Esophagus muscularis mucosa (tissue), 4 donors: ENCODE measurements around the gene ASAP3. TPM values are rescaled to one million over a fixed set of nuclear protein-coding genes. Genes with fewer than 3 reads are reported as not detected.

ENCODE experiments used
- DNase-seq: peaks from one replicate; pipeline ENCODE4 v3.0.0-alpha.2; 2017; ENCODE audit errors: extremely low spot score
- H3K27ac ChIP-seq, 4 donors: fragments of 200-600 bp; sonication (generic); replicated peaks in 1 of 4; 1 replicate in 3 of 4; 2 replicates in 1 of 4; pipeline ENCODE4 v1.5.1; 2016 to 2019; ENCODE audit warnings: mild to moderate bottlenecking in 1 of 4
- H3K27me3 ChIP-seq, 4 donors: fragments of 200-600 bp; sonication (generic); one replicate each; pipeline versions ENCODE4 v1.5.1 to v1.6.0; 2016 to 2019
- H3K36me3 ChIP-seq, 4 donors: fragments of 200-600 bp; sonication (generic); one replicate each; pipeline ENCODE4 v1.5.1; 2016 to 2019
- H3K4me1 ChIP-seq, 4 donors: fragments of 200-600 bp; sonication (generic); one replicate each; pipeline ENCODE4 v1.5.1; 2016 to 2019
- H3K4me3 ChIP-seq, 4 donors: fragments of 200-600 bp; sonication (generic); 1 replicate in 2 of 4; 2 replicates in 2 of 4; pipeline ENCODE4 v1.5.1; 2016 to 2019; ENCODE audit warnings: mild to moderate bottlenecking in 4 of 4, moderate library complexity in 1 of 4
- H3K9me3 ChIP-seq, 4 donors: fragments of 200-600 bp; sonication (generic); 1 replicate in 3 of 4; 2 replicates in 1 of 4; pipeline ENCODE4 v1.5.1; 2016 to 2019
- EP300 ChIP-seq: sonication (generic); formaldehyde crosslinking; IDR thresholded peaks from one replicate; pipeline ENCODE4 v1.6.1; 2017; ENCODE audit warnings: antibody characterized with exemption
- POLR2A ChIP-seq: fragments of 450-650 bp; IDR thresholded peaks from one replicate; pipeline ENCODE4 v1.6.1; 2017; ENCODE audit warnings: antibody characterized with exemption, moderate library complexity, mild to moderate bottlenecking, low read depth
- POLR2AphosphoS5 ChIP-seq, 2 donors: sonication (generic); formaldehyde crosslinking; IDR thresholded peaks; one replicate each; pipeline ENCODE4 v1.6.1; 2017; ENCODE audit warnings: antibody characterized with exemption in 2 of 2
- WGBS: methylation state at CpG from one replicate; pipeline ENCODE4 v1.1.5; 2018; 5-methylcytosine and 5-hydroxymethylcytosine counted together
- intact Hi-C: fragments of 100-400 bp; cut with DNase I; formaldehyde crosslinking; loops from one replicate; pipeline ENCODE4 v1.15.1; 2023
- total RNA-seq, 4 donors: library from RNA; depleted of rRNA; stranded (reverse); fragments of >200 nt; gene quantifications; one replicate each; pipeline versions ENCODE4 v1.1.0 to v1.2.1, GENCODE V29; 2016
- TF ChIP-seq, protein P1 (sequence below), 3 experiments: fragments of 200-600 bp in 2 of 3; fragments of 450-650 bp in 1 of 3; sonication (generic) in 2 of 3; IDR thresholded peaks; one replicate each; pipeline ENCODE4 v1.5.1; 2017 to 2019; ENCODE audit warnings: antibody characterized with exemption in 3 of 3, mild to moderate bottlenecking in 2 of 3, moderate library complexity in 1 of 3

Gene ASAP3
- total RNA-seq, 4 donors from 2014 or later = 25.3 to 32.8 (median 27.9) TPM

DNA sequence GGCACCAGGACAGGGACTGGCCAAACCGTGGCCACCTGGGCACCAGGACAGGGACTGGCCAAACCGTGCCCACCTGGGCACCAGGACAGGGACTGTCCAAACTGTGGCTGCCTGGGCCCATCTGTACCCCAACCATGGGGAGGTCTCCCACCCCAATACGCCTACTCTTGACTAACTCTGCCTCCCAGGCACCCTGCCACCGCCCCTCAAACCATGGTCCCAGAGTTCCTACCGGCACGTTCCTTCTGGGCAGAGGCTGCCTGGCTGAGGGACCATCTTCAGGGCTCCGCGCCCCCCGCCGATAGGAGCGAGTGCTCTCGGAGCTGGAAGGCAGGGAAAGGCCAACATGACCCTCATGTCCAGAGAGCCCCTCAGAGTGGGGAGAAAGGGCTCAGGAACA lies 53.2 kb downstream of the ASAP3 start:
- H3K27ac ChIP-seq = no peak overlapping the region
- H3K9me3 ChIP-seq = no peaks in the 10 kb centered on the region
- whole genome bisulfite sequencing = 95% methylated on average over 7 of the region's 12 CpGs
- H3K36me3 ChIP-seq = peaks cover 32 to 81% (median 73%) of the 10 kb centered on the region in 4 donors
- TF ChIP-seq, protein P1, sequence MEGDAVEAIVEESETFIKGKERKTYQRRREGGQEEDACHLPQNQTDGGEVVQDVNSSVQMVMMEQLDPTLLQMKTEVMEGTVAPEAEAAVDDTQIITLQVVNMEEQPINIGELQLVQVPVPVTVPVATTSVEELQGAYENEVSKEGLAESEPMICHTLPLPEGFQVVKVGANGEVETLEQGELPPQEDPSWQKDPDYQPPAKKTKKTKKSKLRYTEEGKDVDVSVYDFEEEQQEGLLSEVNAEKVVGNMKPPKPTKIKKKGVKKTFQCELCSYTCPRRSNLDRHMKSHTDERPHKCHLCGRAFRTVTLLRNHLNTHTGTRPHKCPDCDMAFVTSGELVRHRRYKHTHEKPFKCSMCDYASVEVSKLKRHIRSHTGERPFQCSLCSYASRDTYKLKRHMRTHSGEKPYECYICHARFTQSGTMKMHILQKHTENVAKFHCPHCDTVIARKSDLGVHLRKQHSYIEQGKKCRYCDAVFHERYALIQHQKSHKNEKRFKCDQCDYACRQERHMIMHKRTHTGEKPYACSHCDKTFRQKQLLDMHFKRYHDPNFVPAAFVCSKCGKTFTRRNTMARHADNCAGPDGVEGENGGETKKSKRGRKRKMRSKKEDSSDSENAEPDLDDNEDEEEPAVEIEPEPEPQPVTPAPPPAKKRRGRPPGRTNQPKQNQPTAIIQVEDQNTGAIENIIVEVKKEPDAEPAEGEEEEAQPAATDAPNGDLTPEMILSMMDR (IDR thresholded peaks at IDR 0.05) = no peak
- TF ChIP-seq POLR2A = no peak
- no peak for TF ChIP-seq POLR2AphosphoS5 (IDR thresholded peaks at IDR 0.05)
- TF ChIP-seq EP300 = no peak
- intact Hi-C loops = no loop called here
- no peak overlapping the region for H3K4me3 ChIP-seq
- H3K27me3 ChIP-seq = no peaks in the 10 kb centered on the region
- no peak for DNase-seq
- no peaks in the 10 kb centered on the region for H3K4me1 ChIP-seq

DNA sequence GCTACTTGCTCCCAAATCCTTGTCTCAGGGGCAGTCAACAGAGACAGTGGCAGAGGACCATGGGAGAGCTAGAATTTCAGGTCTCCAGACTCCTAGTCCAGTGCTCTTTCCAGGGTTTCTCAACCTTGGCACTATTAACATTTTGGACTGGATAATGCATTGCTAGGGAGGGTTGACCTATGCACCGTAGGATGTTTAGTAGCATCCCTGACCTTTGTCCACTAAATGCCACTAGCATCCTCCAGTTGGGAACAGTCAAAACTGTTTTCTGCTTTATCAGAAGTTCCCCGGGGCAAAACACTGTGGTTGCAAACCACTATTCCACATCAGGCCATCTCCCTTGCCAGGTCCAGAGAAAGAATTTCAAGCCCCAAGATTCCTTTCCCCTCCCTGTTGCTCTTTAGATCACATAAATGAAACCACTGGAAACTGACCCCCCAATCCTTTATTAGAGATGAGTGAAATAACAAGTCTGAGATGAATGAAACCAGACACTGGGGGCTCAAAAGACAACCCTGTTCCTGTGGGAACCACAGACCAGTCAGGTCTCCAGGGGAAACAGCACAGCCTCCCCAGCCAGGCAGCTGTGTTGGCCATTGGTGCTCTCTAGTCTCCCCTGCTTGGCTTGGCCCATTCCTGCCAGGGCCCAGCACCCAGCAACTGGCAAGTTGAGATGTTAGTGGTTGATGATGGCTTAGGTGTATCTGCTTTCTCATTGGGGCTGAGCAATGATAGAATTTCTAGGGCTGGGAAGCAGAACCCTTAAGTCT lies 55.7 kb downstream of the ASAP3 start:
- intact Hi-C loops = loop anchor here (10.0 kb wide), 1 partner anchor 56 kb away; the partner anchor contains the start of gene ASAP3
- TF ChIP-seq POLR2A (no peak), EP300 (no peak), POLR2AphosphoS5 (IDR thresholded peaks at IDR 0.05) (no peak)
- TF ChIP-seq, protein P1 (IDR thresholded peaks at IDR 0.05) = no peak
- Histone ChIP-seq H3K27me3 (no peaks in the 10 kb centered on the region), H3K27ac (no peak overlapping the region), H3K36me3 (peaks cover 24 to 56% (median 49%) of the 10 kb centered on the region in 4 donors), H3K4me1 (peaks cover 17 to 23% (median 22%) of the 10 kb centered on the region in 4 donors), H3K4me3 (no peak overlapping the region), H3K9me3 (no peaks in the 10 kb centered on the region)
- WGBS = 100% methylated on average over 2 of the region's 2 CpGs
- no peak for DNase-seq

DNA sequence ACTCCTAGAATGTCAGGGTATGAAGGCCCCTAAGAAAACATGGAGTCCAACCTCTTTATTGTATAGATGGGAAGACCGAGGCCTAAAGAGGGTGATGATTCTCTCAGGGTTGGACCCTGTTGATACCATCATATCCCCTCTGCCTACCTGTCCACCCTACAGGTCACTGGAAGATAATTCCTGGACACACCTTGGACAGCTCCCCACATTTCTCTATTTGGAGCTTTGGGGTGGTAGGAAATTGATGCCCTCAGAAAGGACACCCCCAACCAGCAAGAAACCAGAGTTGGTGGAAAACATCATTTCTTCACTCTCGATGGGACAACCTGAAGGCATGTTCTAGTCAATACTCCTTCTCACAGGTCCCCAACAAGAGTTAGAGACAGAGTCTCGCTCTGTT lies 56.4 kb downstream of the ASAP3 start:
- no peak for DNase-seq
- H3K27me3 ChIP-seq = no peaks in the 10 kb centered on the region
- peaks cover 25 to 31% (median 29%) of the 10 kb centered on the region in 4 donors for H3K4me1 ChIP-seq
- TF ChIP-seq POLR2AphosphoS5 (IDR thresholded peaks at IDR 0.05) (no peak), POLR2A (no peak), EP300 (no peak)
- TF ChIP-seq, protein P1 (IDR thresholded peaks at IDR 0.05) = no peak
- H3K9me3 ChIP-seq = no peaks in the 10 kb centered on the region
- H3K36me3 ChIP-seq = peaks cover 17 to 49% (median 41%) of the 10 kb centered on the region in 4 donors
- H3K4me3 ChIP-seq = no peak overlapping the region
- intact Hi-C loops = loop anchor here (10.0 kb wide), 1 partner anchor 57 kb away; the partner anchor contains the start of gene ASAP3
- WGBS = 98% methylated on average over 3 of the region's 3 CpGs
- H3K27ac ChIP-seq = no peak overlapping the region

DNA sequence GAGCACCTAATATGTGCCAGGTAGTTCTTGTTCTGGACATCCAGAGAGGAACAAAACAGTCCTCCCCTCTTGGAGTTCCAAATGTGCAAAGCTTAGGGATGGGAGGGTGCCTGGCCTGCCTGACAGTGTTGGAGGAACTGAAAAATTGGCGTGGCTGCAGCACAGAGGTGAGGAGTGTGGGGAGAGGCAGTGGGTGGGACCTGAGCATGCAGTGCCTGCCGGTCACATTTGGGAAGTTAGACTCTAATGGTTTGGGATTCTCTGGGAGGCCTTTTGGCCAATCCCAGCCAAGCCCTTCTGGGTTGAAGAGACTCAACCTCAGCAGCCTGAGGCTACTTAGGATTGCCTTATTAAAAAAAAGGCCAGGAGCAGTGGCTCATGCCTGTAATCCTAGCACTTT lies 57.2 kb downstream of the ASAP3 start:
- 42% methylated on average over 2 of the region's 2 CpGs for WGBS
- no peaks in the 10 kb centered on the region for H3K9me3 ChIP-seq
- peaks cover 32 to 38% (median 37%) of the 10 kb centered on the region in 4 donors for H3K4me1 ChIP-seq
- intact Hi-C loops = loop anchor here (10.0 kb wide), 1 partner anchor 58 kb away; the partner anchor contains the start of gene ASAP3
- no peak overlapping the region for H3K4me3 ChIP-seq
- H3K27ac ChIP-seq = no peak overlapping the region
- H3K27me3 ChIP-seq = no peaks in the 10 kb centered on the region
- no peak for TF ChIP-seq POLR2AphosphoS5 (IDR thresholded peaks at IDR 0.05)
- TF ChIP-seq EP300 = no peak
- TF ChIP-seq POLR2A = no peak
- TF ChIP-seq, protein P1 (IDR thresholded peaks at IDR 0.05) = no peak
- no peak for DNase-seq
- H3K36me3 ChIP-seq = peaks cover 14 to 41% (median 34%) of the 10 kb centered on the region in 4 donors
